ENCODE measurements around the gene KRT14. TPM values are rescaled to one million over a fixed set of nuclear protein-coding genes. Genes with fewer than 3 reads are reported as not detected.
"Not testable (repeated sequence)": the region's sequence is repeated elsewhere in the genome, so short reads cannot be mapped to it uniquely, and the experiment has no call there.

Gene KRT14
- total and polyA plus RNA-seq, 10 donors, result 0.06 to 0.79 (median 0.17) TPM; not detected in 6

DNA sequence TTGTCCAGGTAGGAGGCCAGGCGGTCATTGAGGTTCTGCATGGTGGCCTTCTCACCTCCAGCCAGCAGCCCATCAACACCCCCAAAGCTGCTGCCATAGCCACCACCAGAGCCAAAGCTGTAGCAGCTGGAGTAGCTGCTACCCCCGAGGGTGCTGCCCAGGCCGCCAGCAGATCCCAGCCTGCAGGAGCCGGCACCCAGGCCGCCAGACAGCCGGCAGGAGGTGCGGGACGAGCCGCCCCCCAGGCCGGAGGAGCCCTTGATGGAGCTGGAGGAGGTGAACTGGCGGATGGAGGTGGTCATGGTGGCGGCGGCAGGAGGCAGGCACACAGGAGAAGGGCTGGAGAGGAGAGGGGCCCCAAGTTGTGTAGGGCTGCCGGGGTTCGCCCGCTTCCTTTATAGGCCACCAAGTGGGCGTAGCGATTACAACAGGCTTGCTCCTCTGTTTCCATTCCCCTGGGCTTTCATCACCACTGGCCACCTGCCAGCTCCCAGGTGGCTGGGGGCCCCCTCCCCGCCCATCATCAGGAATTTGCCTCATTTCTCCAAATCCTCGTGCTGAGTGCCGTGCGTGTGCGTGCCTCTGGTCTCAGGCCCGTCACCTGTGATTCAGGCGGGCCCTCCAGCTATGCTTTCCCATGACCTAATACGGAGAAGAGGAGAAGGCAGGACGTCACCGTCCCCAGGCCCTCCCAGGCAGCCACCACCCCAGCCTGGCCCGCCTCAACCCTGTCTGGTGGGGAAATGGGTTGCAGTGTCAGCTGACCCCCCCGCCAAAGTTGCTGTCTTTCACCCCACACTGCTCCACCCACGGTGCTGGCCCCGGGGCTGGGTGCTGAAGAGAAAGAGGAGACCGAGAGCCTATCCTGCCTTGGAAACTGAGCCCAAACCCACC, 37.8 kb upstream of the KRT14 start, which contains the start of gene KRT17:
TSS of gene KRT17 (minus strand) at position 368 of the 894 bp plus-strand sequence. CDS start at position 302, 66 bp downstream.
- 54 to 86% (median 75%) methylated on average over 29 to 33 of the region's 33 CpGs for WGBS, 5 donors

DNA sequence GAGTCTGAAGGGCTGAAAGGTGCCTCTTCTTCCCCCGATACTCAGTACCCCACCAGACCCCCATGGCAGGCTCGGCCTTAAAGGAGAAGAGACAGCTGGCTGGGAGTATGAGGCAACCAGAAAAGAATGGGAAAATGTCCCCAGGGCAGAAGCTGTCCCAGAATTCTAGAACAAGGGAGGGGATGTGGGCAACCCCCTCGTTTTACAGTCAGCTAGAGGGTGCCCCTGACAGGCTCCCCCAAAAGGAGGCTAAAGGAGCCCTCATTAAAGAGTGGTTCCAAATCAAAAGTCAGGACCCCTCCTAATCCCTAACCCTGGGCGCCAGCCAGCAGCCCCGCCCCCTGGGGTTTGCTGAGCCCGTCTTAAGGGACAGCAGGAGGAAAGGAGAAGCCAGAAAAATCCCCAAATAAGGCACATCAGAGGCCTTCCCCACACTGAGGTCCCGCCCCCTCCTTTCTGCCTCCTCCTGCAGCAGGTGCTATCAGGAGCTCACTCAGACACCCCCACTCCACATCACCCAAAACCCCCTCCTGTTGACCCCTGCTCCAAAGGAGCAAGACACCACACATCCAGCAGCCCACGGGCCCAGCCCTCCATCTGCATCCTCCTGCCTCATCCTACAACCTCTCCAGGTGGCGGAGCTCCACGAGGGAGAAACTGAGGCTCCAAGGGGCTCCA, 36.6 kb upstream of the KRT14 start:
- H3K36me3 ChIP-seq; H3K4me1 ChIP-seq; intact Hi-C loops (cut with DNase I; ENCODE audit: low total_unique reads); H3K4me3 ChIP-seq; H3K27ac ChIP-seq; DNase-seq; H3K9me3 ChIP-seq: not testable (repeated sequence)
- peaks cover 0 to 11% (median 0%) of the 10 kb centered on the region in 7 donors for H3K27me3 ChIP-seq (replicated peaks in 1 of 7)
- 53 to 68% (median 68%) methylated on average over 10 of the region's 10 CpGs for WGBS, 5 donors

More for the DNA sequence above, 37.8 kb upstream of the KRT14 start, which contains the start of gene KRT17:
- Histone ChIP-seq H3K9me3 (no peaks in the 10 kb centered on the region), H3K4me1 (peaks cover 0 to 7% (median 0%) of the 10 kb centered on the region in 6 donors), H3K36me3 (no peaks in the 10 kb centered on the region), H3K27me3 (replicated peaks in 1 of 7) (peaks cover 0 to 11% (median 0%) of the 10 kb centered on the region in 7 donors), H3K4me3 (no peak within 1 kb of the TSS), H3K27ac (no peak within 1 kb of the TSS)
- intact Hi-C loops (cut with DNase I; ENCODE audit: low total_unique reads), result no loop called here
- no peak for TF ChIP-seq POLR2A (IDR thresholded peaks at IDR 0.05)
- DNase-seq, result peak; percentile 59

DNA sequence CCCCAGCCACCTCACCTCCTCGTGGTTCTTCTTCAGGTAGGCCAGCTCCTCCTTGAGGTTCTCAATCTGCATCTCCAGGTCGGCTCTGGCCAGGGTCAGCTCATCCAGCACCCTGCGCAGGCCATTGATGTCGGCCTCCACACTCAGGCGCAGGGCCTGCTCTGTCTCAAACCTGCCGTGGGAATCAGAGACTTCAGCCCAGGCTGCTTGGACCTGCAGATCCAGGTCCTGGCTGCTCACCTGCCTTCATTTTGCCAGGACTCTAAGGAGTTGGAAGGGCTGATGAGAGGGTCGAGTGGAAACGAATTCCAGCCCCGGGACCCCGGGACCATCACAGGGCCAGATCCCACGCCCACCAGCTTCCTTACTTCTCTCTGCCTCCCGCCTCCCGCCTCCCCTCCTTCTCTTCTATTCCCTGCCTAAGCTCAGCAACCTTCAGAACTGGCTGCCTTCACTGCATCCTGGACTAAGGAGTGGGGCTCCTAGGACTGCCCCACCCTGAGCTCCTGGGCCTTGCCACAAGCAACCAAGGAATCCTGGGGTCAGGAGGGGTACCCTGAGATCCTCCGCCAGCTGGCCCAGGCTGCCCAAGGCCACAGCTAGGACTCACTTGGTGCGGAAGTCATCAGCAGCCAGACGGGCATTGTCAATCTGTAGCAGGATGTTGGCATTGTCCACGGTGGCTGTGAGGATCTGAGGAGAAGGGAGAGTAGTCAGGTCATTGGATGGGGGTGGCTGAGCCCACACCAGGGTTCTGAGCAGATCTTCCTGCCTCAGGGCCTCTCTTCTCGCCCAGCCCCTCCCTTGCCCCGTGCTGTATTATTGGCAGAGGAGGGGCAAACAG, 35.9 kb upstream of the KRT14 start:
- H3K36me3 ChIP-seq; H3K4me3 ChIP-seq; H3K9me3 ChIP-seq; H3K27ac ChIP-seq; intact Hi-C loops (cut with DNase I; ENCODE audit: low total_unique reads); H3K4me1 ChIP-seq: not testable (repeated sequence)
- WGBS, 5 donors, result 66 to 79% (median 74%) methylated on average over 19 of the region's 19 CpGs
- peak; percentile 58 for DNase-seq
- H3K27me3 ChIP-seq (replicated peaks in 1 of 7), result peaks cover 0 to 15% (median 0%) of the 10 kb centered on the region in 7 donors

DNA sequence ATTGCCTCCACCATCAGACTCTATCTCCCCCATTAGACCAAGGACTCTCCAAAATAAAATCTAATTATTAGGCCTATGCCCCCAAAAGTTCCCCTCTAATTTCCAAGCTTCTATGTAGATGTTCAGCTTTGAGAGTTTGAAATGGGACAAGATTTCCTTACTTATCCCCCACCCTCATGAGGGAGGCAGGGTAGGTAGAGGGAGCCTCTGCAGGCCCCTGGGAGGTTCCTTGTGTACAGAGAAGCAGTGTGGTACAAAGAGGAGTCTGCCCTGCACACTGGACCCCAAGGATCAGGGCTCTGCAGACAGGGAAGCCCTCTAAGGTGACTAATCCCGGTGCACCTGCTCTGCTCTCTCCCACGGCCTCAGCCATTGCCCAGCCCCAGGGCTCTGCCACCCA, 35.2 kb upstream of the KRT14 start:
- no peak overlapping the region for H3K27ac ChIP-seq
- no peaks in the 10 kb centered on the region for H3K36me3 ChIP-seq
- H3K4me3 ChIP-seq, result no peak overlapping the region
- no peaks in the 10 kb centered on the region for H3K9me3 ChIP-seq
- H3K27me3 ChIP-seq (replicated peaks in 1 of 7), result peaks cover 0 to 19% (median 0%) of the 10 kb centered on the region in 7 donors
- no peak for TF ChIP-seq POLR2A (IDR thresholded peaks at IDR 0.05)
- no peak for TF ChIP-seq POLR2AphosphoS5 (IDR thresholded peaks at IDR 0.05)
- TF ChIP-seq, protein P1, sequence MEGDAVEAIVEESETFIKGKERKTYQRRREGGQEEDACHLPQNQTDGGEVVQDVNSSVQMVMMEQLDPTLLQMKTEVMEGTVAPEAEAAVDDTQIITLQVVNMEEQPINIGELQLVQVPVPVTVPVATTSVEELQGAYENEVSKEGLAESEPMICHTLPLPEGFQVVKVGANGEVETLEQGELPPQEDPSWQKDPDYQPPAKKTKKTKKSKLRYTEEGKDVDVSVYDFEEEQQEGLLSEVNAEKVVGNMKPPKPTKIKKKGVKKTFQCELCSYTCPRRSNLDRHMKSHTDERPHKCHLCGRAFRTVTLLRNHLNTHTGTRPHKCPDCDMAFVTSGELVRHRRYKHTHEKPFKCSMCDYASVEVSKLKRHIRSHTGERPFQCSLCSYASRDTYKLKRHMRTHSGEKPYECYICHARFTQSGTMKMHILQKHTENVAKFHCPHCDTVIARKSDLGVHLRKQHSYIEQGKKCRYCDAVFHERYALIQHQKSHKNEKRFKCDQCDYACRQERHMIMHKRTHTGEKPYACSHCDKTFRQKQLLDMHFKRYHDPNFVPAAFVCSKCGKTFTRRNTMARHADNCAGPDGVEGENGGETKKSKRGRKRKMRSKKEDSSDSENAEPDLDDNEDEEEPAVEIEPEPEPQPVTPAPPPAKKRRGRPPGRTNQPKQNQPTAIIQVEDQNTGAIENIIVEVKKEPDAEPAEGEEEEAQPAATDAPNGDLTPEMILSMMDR (IDR thresholded peaks at IDR 0.05 in 8 of 11, conservative IDR thresholded peaks at IDR 0.05 in 3 of 11), result no peak
- WGBS, 5 donors, result 55 to 94% (median 83%) methylated on average over 2 of the region's 2 CpGs
- H3K4me1 ChIP-seq, result peaks cover 0 to 7% (median 0%) of the 10 kb centered on the region in 6 donors
- intact Hi-C loops (cut with DNase I; ENCODE audit: low total_unique reads), result no loop called here
- no peak for DNase-seq

DNA sequence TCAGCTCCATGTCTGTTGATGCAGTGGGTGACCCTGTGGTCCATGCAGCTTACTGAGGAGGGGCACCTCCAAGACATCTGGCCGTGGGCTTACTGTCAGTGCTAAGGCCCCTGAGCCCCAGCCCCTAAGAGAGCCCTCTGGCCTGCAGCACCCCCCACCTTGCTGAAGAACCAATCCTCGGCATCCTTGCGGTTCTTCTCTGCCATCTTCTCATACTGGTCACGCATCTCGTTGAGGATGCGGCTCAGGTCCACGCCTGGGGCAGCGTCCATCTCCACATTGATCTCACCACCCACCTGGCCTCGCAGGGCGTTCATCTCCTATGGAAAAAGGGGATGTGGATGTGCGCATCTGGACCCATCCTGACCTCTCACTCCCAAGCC, 34.7 kb upstream of the KRT14 start:
- WGBS, 5 donors, result 84 to 94% (median 88%) methylated on average over 11 of the region's 11 CpGs
- H3K4me1 ChIP-seq; H3K4me3 ChIP-seq; DNase-seq; H3K36me3 ChIP-seq; H3K27ac ChIP-seq; H3K9me3 ChIP-seq; intact Hi-C loops (cut with DNase I; ENCODE audit: low total_unique reads): not testable (repeated sequence)
- H3K27me3 ChIP-seq (replicated peaks in 1 of 7), result peaks cover 0 to 23% (median 0%) of the 10 kb centered on the region in 7 donors

Data from spleen (tissue), 11 donors.